Dermis blood vessel endothelial cell (primary cell): Measurements from ENCODE around the gene ZFAND2A. TPM values are rescaled to one million over a fixed set of nuclear protein-coding genes. Genes with fewer than 3 reads are reported as not detected.
A peak's percentile ranks its signal among the peaks of the same experiment; 100 is the strongest.
"Not testable (repeated sequence)": the region's sequence is repeated elsewhere in the genome, so short reads cannot be mapped to it uniquely, and the experiment has no call there.

Source experiments
- DNase-seq: peaks from one replicate; pipeline ENCODE4 v3.0.0; 2010
- total RNA-seq: library from RNA; depleted of rRNA; stranded (reverse); fragments of >200 nt; gene quantifications from 2 replicates; pipeline ENCODE4 v1.2.3, GENCODE V29; 2014

Gene ZFAND2A
- total RNA-seq = 12.2 and 27.7 TPM in 2 replicates

DNA sequence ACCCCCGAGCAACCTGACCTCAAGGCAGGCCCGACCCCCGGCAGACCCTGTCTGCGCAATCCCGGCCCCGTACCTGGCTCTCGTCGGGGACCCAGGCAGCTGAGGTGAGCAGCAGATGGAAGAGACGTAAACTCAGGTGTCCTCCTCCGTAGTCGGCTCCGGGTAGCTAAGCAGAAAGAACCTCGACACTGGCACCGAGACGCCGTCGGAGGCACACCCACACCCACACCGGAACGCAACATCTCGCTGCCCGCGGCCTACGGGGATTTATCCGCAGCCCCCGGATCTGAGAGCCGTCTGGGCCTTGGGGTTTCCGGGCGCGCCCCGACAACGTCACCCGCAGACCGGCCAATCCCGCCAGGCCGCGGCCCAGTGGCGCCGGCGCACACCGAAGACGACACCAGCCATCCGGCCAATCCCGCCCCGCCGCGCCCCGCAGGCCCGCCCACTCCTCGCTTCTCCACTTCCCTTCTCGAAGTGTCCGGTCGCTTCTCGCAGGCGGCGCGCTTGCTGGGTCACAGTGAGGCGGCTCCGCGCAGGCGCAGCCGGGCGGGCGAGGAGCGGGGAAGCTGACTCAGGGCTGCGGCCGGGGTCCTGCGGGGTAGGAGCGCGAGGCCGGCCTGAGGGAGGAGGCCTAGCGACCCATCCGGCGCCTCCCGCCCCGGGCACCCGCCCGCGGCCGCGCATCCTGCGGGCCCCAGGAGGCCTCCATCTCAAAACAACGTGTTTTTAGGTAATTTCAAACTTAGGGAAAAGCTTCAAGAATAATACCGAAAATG lies at the start of gene ZFAND2A:
Gene ZFAND2A (minus strand): TSS at position 306 of the 779 bp plus-strand sequence. CDS start 1,984 bp downstream, outside the sequence.
- peak; percentile 99 for DNase-seq

DNA sequence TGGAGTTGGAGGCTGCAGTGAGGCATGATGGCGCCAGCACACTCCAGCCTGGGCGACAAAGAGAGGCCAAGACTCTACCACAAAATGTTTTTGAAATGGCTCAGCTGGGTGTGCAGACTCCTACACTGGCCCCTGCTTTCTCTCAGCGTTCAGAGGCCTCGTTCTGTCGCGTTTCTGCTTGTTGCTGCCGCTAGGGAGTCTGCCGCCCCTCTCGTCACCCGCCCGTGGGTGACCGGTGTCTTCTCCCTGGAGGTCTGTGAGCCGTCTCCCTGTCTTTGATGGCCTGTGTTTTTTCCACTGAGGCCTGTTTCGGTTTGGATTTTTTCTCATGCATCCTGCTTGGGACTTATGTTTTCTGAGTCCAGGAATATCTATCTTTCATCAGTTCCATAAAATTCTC lies 49.1 kb upstream of the ZFAND2A start:
- DNase-seq = no peak

- DNase-seq = not testable (repeated sequence)
Measured at GRCh38 chr7:1205742-1206141, 45.7 kb upstream of the ZFAND2A start.

DNA sequence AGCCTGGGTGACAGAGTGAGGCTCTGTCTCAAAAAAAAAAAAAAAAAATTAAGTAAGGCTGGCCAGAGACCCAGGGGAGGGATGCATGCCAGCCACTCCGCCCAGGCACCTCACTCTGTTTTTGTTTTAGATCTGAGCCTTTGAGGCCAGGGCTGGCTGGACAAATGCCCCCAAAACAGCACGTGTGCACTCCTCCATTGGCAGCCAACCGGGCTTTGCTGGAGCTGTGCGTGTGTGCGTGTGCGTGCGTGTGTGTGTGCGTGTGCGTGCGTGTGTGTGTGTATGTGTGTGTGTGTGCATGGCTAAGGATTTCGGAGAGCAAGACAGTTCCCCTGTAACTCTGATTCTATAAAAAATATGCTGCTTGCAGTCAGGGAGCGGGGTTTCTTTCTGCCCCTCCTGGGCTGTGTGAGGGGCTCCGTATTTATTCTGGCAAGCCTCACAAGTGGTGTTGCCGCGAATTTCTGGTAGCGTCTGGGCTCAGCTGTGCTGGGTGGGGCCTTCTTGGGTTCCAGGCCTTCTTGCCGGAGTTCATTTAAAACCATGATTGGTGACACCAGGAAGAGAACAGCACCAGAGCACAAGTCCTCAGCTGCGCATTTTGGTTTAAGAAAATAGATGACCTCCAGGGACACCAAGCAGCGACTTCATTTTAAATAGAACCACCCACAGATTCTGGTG lies 44.6 kb upstream of the ZFAND2A start:
- DNase-seq = no peak

- not testable (repeated sequence) for DNase-seq
Measured at GRCh38 chr7:1202914-1203313, 42.9 kb upstream of the ZFAND2A start.

GRCh38 chr7:1201916-1202315 lies 41.9 kb upstream of the ZFAND2A start:
- no peak for DNase-seq

- DNase-seq = no peak
Measured at GRCh38 chr7:1200045-1200444, 40.0 kb upstream of the ZFAND2A start.

DNA sequence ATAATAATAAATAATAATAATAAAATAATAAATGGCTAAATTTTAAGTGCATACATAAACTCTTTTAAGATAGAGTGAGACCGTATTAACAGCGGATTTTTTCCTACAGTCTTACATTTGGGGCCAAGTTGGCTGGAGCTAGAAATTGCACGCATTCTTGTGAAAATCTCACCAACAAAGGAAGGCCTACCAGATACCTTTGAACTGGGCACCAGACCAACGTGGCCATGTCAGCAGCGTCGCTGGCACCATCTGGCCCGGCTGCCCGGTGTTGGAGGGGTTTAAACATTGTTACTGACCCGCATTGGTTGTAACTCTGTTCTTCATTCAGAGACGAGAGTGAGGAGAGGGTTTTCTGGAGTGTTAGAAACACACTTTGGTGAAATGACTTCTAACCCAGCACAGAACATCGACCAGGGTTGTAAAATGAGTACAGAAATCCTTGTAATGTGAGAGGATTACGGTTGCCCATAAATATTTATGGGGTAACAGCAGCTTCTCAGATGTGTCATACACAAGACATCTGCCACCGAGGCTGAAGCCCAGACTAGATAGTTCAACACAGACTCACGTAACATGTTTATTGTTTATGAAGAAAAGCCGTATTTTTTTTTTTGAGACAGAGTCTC lies 38.1 kb upstream of the ZFAND2A start:
- DNase-seq = no peak

DNA sequence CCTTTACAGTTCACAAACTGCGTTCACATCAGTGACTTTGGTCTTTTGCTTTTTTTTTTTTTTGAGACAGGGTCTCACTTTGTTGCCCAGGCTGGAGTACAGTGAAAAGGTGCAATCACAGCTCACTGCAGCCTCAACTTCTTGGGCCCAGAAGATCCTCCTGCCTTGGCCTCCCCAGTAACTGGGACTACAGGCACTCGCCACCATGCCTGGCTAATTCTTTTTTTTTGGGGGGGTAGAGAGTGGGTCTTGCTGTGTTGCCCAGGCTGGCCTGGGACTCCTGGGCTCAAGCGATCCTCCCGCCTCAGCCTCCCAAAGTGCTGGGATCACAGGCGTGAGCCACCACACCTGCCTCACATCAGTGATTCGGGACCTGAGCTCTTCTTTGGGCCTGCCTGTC lies 37.0 kb upstream of the ZFAND2A start:
- no peak for DNase-seq

- DNase-seq = not testable (repeated sequence)
Measured at GRCh38 chr7:1196441-1196840, 36.4 kb upstream of the ZFAND2A start.

DNA sequence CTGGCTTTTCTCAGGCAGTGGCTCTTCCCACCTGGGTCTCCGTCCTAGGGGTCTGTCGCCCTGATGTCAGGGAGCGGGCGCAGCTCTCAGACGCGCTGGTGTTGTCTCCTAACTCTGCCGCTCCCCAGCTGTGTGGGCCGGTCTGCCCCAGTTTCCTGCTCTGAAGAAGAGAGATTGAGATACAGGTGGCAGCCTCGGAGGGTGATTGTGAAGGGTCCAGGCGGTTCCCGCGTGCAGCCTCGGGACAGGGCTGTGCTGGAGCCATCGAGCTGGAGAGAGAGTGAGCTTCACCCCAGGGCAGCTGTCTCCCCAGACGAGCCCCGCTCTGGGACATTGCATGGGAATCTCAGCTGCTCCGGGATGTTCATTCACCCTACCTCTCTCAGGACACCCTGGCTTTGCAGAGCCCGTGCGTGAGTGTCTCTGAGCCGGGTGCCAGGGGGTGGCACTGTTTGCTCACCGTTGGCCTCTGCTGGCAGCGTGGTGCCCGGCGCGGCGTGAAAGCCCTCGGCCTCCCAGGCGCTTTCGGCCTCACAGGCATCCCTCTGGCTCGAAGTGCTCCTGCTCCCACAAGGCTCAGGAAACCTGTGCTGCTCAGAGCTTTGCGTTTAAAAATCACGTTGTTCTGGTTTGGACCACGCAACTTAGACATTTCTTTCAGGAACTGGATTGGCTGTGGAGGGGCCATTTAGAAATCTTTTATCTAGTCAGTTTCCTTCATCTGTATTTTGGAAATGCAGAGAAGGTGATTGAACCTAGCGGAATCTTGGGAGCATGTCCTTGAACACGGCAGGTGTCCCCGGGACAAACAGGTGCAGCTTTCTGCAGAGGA lies 33.8 kb upstream of the ZFAND2A start:
- peak; percentile 83 for DNase-seq

- peak; percentile 92 for DNase-seq
Measured at GRCh38 chr7:1192171-1192676, 32.2 kb upstream of the ZFAND2A start.

GRCh38 chr7:1189986-1190772 lies 30.2 kb upstream of the ZFAND2A start:
- DNase-seq = no peak

DNA sequence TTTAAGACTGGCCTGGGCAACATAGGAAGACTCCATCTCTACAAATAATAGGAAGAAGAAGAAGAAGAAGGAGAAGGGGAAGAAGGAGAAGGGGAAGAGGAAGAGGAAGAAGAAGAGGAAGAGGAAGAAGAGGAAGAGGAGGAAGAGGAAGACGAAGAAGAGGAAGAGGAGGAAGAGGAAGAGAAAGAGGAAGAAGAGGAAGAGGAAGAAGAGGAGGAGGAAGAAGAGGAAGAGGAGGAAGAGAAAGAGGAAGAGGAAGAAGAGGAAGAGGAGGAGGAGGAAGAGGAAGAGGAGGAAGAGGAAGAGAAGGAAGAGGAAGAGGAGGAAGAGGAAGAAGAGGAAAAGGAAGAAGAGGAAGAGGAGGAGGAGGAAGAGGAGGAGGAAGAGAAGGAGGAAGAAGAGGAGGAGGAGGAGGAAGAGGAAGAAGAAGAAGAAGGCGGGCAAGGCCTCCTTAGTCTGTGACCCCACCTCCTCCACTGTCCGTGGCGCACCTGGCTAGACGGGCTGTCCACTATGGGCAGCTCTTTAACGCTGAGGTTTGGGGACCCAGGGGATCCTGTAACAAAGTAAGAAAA lies 28.8 kb upstream of the ZFAND2A start:
- no peak for DNase-seq

- DNase-seq = no peak
Measured at GRCh38 chr7:1187127-1187526, 27.1 kb upstream of the ZFAND2A start.

- peak; percentile 59 for DNase-seq
Measured at GRCh38 chr7:1181640-1182039, 21.6 kb upstream of the ZFAND2A start.

GRCh38 chr7:1181031-1181430 lies 21.0 kb upstream of the ZFAND2A start:
- DNase-seq = no peak

DNA sequence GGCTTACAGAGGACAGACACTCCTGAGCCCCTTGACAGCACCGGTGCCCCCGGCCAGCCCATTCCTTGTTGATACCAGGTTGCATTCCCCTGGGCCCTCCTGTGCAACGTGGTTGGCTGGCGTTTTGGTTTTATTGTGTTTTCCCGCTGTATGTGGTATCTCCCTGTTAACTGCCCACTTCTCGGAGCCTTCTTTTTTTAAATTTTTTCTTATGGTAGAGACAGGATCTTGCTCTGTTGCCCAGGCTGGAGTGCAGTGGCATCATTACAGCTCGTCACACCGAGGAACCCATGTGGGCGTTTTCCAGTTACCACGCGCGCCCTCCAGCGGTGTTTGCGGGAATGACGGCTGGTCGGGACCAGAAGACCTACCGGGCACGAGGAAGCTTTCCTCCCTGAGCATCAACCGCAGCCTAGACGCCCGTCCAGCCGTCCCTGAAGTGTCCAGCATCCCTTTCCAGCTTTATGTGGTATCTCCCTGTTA lies 16.9 kb upstream of the ZFAND2A start:
- DNase-seq = peak; percentile 86

DNA sequence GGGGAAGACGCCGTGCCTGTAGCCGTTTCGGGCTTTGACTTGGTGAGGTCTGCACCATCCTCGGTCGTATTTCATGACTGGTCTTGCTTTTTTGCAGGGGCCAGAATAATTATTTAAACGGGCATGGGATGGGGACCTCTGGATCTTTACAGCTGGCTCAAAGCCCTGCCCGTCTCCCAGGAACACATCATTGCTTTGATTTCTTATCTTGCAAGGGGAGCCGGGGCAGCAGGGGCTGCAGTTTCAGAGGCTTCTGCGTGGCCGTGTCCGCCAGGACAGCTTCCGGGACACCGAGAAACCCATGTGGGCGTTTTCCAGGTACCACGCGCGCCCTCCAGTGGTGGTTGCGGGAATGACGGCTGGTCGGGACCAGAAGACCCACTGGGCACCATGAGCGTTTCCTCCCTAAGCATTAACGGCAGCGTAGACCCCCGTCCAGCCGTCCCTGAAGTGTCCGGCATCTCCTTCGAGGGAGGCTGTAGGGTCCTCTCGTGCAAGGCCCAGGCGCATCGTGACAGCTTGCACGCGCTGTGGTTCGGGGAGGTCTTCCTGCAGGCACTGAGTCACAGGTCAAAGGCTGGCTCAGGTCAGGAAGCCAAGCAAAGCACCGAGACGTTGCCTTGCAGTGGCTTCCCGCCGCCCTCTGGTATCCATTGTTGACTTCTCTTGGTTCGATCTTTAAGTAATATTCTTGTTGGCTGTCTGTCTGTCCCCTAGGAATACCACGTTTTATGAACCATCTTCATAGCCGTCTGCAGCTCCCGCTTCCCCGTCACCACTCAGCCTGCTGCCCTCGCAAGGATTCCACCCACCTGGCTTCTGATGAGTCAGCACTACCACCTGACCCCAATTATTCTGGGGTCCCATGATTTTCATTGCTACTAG lies 16.2 kb upstream of the ZFAND2A start:
- DNase-seq = peak; percentile 89

DNA sequence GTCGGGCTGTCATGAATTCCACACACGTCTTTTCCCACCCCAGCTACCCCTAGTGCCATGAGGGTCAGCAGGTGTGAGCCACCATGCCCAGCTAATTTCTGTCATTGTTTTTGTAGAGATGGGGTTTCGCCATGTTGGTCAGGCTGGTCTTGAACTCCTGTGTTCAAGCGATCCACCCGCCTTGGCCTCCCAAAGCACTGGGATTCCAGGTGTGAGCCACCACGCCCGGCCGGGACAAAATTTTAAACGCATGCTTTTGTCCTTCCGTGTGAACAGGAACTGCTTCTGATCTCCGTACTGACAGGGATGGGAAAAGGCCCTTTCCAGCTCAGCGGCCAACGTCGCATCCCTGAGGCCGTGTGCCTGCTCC lies 15.6 kb upstream of the ZFAND2A start:
- DNase-seq = no peak
